T-helper 2 cell treated with Interferon-gamma antibody and Interleukin-4, amounts not matched to agents 5 μg/mL and 100 μg/mL, for 36 hours (primary cell): ENCODE results near the gene ADAMTSL4.
"Not testable (repeated sequence)": the region's sequence is repeated elsewhere in the genome, so short reads cannot be mapped to it uniquely, and the experiment has no call there.

Experiments
- DNase-seq: peaks from one replicate; pipeline ENCODE4 v3.0.0; 2021; ENCODE audit warnings: low spot score
- H3K27ac Mint-ChIP-seq: one replicate; pipeline ENCODE4 v1.8.0; 2021; ENCODE audit warnings: mild to moderate bottlenecking, mixed read lengths
- H3K27me3 Mint-ChIP-seq: one replicate; pipeline ENCODE4 v1.8.0; 2021; ENCODE audit warnings: low read depth, mixed read lengths
- H3K36me3 Mint-ChIP-seq: one replicate; pipeline ENCODE4 v1.8.0; 2021; ENCODE audit warnings: low read depth, mixed read lengths
- H3K4me1 Mint-ChIP-seq: one replicate; pipeline ENCODE4 v1.8.0; 2021; ENCODE audit warnings: low read depth, mixed read lengths
- H3K4me3 Mint-ChIP-seq: one replicate; pipeline ENCODE4 v1.8.0; 2022; ENCODE audit warnings: mild to moderate bottlenecking, moderate library complexity, mixed read lengths
- H3K9me3 Mint-ChIP-seq: one replicate; pipeline ENCODE4 v1.8.0; 2021; ENCODE audit warnings: mixed read lengths

Gene ADAMTSL4

DNA sequence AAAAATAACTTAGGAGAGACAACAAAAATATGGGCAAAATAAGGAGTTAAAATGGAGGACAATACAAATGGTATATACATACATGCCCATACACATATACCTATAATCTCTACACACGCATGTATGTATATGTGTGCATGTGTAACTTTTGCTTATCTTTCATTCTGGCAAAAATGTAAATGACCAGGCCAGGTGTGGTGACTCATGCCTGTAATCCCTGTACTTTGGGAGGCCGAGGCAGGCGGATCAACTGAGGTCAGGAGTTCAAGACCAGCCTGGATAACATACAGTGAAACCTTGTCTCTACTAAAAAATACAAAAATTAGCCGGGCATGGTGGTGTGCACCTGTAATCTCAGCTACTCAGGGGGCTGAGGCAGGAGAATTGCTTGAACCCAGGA, 49.1 kb downstream of the ADAMTSL4 start:
- not testable (repeated sequence) for H3K4me1 Mint-ChIP-seq

DNA sequence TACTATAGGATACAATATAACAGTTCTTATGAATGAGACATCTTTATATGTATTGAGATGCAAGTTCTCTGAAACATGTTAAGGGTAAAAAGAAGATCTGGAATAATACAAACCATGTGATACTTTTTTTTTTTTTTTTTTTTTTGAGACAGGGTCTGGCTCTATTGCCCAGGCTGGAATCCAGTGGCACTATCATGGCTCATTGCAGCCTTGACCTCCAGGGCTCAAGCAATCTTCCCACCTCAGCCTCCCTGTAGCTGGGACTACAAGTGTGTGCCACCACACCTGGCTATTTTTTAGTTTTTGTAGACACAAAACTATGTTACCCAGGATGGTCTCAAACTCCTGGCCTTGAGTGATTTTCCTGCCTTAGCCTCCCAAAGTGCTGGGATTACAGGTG, 52.3 kb downstream of the ADAMTSL4 start:
- Mint-ChIP-seq H3K4me3 (no peak overlapping the region), H3K36me3 (peaks cover 6% of the 10 kb centered on the region), H3K27ac (no peak overlapping the region), H3K27me3 (no peaks in the 10 kb centered on the region), H3K9me3 (no peaks in the 10 kb centered on the region), H3K4me1 (peaks cover 8% of the 10 kb centered on the region)
- DNase-seq = no peak

More for the DNA sequence above, 49.1 kb downstream of the ADAMTSL4 start:
- DNase-seq, H3K4me3 Mint-ChIP-seq, H3K27me3 Mint-ChIP-seq, H3K27ac Mint-ChIP-seq, H3K9me3 Mint-ChIP-seq: not testable (repeated sequence)
- peaks cover 11% of the 10 kb centered on the region for H3K36me3 Mint-ChIP-seq

DNA sequence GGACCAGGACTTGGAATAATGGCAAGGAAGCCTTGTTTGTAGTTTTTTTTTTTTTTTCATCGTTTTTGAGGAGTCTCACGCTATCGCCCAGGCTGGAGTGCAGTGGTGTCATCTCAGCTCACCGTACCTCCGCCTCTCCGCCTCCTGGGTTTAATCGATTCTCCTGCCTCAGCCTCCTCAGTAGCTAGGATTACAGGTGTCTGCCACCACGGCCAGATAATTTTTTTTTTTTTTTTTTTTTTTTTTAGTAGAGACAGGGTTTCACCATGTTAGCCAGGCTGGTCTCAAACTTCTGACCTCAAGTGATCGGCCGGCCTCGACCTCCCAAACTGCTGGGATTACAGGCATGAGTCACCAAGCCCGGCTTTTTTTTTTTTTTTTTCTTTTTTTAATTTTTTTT, 53.2 kb downstream of the ADAMTSL4 start:
- H3K4me3 Mint-ChIP-seq, H3K4me1 Mint-ChIP-seq, H3K36me3 Mint-ChIP-seq, H3K27ac Mint-ChIP-seq, H3K9me3 Mint-ChIP-seq, H3K27me3 Mint-ChIP-seq, DNase-seq: not testable (repeated sequence)

DNA sequence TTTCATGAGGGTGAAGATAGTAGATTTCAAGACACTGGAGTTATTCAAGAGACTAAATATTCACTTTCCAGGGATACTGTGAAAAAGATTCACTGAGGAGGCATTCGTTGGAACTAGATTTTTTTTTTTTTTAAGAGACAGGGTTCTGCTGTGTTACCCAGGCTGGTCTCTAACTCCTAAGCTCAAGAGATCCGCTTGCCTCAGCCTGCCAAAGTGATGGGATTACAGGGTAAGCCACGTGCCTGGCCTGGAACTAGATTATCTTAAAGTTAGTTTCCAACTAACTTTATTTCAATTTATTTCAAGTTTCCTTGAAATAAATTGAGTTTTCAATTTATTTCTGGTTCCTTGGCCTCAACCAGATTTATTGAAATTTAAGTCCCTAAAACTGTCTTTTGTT, 54.5 kb downstream of the ADAMTSL4 start:
- Mint-ChIP-seq H3K27ac (no peak overlapping the region), H3K4me3 (no peak overlapping the region), H3K4me1 (peaks cover 9% of the 10 kb centered on the region), H3K9me3 (no peaks in the 10 kb centered on the region), H3K27me3 (no peaks in the 10 kb centered on the region), H3K36me3 (peaks cover 6% of the 10 kb centered on the region)
- DNase-seq = no peak

DNA sequence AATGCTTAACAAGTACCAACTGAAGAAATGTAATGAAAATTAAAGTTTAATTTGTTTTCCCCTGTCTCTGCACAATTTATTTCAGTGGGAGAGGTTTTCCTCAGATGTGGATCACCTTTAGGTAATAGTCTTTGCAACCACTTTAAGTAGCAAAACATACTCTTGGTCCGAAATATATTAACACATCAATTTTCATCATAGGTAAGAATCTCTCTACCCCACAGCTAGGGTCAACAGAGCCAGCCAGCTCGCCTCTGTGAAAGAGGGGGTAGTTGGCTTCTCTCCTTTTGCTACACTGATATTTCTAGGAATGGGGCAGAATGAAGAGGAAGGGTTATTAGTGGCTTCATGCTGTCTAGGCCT, 55.0 kb downstream of the ADAMTSL4 start:
- Mint-ChIP-seq H3K27me3 (no peaks in the 10 kb centered on the region), H3K27ac (peak overlapping the region; percentile 26), H3K4me3 (no peak overlapping the region), H3K36me3 (peaks cover 6% of the 10 kb centered on the region), H3K4me1 (peaks cover 9% of the 10 kb centered on the region), H3K9me3 (no peaks in the 10 kb centered on the region)
- no peak for DNase-seq

DNA sequence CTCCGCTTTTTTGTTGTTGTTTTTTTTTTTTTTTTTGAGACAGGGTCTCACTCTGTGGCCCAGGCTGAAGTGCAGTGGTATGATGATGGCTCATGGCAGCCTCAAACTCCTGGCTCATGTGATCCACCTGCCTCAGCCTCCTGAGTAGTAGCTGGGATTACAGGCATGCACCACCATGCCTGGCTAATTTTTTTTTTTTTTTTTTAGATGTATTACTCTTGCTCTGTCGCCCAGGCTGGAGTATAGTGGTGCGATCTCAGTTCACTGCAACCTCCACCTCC, 56.2 kb downstream of the ADAMTSL4 start:
- H3K27me3 Mint-ChIP-seq, H3K4me1 Mint-ChIP-seq, H3K4me3 Mint-ChIP-seq, DNase-seq, H3K9me3 Mint-ChIP-seq, H3K36me3 Mint-ChIP-seq, H3K27ac Mint-ChIP-seq: not testable (repeated sequence)

DNA sequence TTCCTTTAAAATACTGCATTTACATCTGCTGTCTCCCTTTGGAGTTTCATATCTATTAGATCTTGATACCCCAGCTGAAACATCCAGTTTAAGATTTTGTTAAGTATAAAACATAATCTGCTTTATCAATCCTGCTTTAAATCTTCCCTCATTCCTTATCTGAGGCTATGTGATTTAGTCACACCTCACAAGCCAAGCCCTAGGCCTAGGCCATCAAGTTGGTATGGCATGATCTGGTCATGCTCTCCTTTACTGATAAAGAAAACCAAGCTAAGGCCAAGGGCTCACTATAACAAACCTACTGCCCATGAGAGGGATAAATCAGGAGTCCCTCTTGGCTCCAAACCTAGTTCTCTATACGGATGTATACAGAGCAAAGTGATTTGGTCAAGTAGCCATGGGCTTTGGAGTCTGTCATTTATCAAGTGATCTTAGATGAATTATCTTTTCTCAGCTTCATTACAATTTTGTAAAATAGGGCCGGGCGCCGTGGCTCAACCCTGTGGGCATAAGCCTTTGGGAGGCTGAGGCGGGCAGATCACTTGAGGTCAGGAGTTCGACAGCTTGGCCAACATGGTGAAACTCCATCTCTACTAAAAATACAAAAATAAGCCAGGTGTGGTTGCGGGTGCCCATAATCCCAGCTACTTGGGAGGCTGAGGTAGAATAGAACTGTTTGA, 57.4 kb downstream of the ADAMTSL4 start:
- Mint-ChIP-seq H3K9me3 (no peaks in the 10 kb centered on the region), H3K36me3 (no peaks in the 10 kb centered on the region), H3K27ac (no peak overlapping the region), H3K27me3 (no peaks in the 10 kb centered on the region), H3K4me1 (peaks cover 16% of the 10 kb centered on the region), H3K4me3 (no peak overlapping the region)
- DNase-seq = no peak

DNA sequence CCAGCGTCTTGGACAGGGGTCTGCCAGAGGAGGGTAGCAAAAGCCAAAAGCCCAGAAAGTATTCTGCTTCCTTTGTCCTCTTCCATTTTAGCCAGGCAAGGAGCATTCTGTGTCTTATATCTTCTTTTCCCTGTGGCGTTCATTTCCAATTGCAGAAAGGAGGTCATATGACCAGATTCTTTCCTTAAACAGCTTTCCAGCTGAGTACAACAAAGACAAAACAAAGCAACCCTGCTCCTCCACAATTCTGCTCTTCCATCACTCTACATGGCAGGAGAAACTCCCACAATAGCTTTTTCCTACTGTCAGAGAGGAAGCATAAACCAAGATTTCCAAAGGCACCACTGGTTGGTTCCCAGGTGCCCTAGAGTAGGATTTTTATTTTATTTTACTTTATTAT, 60.5 kb downstream of the ADAMTSL4 start:
- Mint-ChIP-seq H3K9me3 (no peaks in the 10 kb centered on the region), H3K36me3 (peaks cover 9% of the 10 kb centered on the region), H3K4me1 (peaks cover 35% of the 10 kb centered on the region), H3K4me3 (no peak overlapping the region), H3K27ac (peak overlapping the region; percentile 21), H3K27me3 (no peaks in the 10 kb centered on the region)
- no peak for DNase-seq
